ENCODE results near the gene IL34. TPM values are rescaled to one million over a fixed set of nuclear protein-coding genes. Genes with fewer than 3 reads are reported as not detected.

IL34 gene
- total and polyA plus RNA-seq, 2 of the 13 experiments (the other 11 are each of a cell fraction or from before 2014, with no cell fraction given): 1.2 to 1.3 TPM

DNA sequence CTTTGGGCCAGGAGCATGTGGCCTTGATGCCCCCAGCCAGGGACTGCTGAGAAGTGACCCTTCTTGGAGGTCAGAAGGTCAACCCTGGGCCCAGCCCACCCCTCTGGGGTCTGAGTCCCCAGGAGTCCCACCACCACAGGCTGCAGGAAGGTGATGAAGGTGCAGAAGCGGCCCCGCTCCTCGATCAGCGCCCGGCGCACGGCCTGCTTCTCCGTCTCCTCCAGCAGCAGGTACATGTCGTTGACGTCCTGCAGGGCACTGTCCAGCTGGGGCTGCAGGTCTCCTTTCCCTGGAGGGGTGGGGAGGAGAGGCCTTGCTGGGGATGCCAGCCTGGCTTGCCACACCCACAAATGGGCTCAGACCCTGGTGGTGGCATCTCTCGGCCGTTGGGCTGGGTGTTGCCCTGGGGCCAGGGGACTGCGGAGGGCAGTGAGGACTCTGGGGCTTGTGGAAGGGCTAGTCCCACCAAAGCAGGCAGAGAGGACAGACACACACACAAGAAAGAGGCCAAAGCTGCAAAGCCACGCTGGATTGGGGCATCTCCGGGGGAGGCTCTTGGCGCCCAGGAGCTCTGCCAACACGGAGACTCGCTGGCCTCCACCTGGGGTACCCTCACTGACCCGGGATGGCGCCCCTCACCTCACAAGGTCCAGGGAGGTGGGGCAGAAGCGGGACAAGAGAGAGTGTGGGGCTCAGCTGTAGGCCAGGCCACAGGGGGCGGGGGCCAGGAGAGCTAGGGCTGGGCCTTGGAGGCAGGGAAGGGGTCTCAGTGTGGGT is 31.9 kb downstream of the IL34 start (continued):
- TF ChIP-seq, protein P1, sequence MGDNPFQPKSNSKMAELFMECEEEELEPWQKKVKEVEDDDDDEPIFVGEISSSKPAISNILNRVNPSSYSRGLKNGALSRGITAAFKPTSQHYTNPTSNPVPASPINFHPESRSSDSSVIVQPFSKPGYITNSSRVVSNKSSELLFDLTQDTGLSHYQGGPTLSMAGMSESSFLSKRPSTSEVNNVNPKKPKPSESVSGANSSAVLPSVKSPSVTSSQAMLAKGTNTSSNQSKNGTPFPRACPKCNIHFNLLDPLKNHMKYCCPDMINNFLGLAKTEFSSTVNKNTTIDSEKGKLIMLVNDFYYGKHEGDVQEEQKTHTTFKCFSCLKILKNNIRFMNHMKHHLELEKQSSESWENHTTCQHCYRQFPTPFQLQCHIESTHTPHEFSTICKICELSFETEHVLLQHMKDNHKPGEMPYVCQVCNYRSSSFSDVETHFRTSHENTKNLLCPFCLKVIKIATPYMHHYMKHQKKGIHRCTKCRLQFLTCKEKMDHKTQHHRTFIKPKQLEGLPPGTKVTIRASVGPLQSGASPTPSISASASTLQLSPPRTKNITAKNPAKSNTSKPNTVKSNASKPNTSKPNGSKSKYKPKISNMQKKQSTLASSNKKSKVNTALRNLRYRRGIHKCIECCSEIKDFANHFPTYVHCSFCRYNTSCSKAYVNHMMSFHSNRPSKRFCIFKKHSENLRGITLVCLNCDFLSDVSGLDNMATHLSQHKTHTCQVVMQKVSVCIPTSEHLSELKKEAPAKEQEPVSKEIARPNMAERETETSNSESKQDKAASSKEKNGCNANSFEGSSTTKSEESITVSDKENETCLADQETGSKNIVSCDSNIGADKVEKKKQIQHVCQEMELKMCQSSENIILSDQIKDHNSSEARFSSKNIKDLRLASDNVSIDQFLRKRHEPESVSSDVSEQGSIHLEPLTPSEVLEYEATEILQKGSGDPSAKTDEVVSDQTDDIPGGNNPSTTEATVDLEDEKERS (CRISPR knock-in tag; IDR thresholded peaks at IDR 0.05): no peak
- TF ChIP-seq HNRNPL (IDR thresholded peaks at IDR 0.05; ENCODE audit: low read depth, low read length) (peak; percentile 85; the same call in 1 of the 2 replicates), RBM22 (optimal IDR thresholded peaks at IDR 0.05; ENCODE audit: low read length) (peak; percentile 79), MYC (CRISPR knock-in tag; IDR thresholded peaks at IDR 0.05; ENCODE audit: borderline replicate concordance) (0 out of 2 replicates have a peak, but pooled peaks have one; percentile 24), RBFOX2 (IDR thresholded peaks at IDR 0.05; ENCODE audit: low read depth, low read length) (peak; percentile 76), ZFAT (CRISPR knock-in tag; conservative IDR thresholded peaks at IDR 0.05) (no peak), AGO2 (optimal IDR thresholded peaks at IDR 0.05; ENCODE audit: low read depth, low read length) (peak; percentile 88), MEIS2 (CRISPR knock-in tag; IDR thresholded peaks at IDR 0.05) (0 out of 2 replicates have a peak, but pooled peaks have one; percentile 40)
- TF ChIP-seq, protein P2, sequence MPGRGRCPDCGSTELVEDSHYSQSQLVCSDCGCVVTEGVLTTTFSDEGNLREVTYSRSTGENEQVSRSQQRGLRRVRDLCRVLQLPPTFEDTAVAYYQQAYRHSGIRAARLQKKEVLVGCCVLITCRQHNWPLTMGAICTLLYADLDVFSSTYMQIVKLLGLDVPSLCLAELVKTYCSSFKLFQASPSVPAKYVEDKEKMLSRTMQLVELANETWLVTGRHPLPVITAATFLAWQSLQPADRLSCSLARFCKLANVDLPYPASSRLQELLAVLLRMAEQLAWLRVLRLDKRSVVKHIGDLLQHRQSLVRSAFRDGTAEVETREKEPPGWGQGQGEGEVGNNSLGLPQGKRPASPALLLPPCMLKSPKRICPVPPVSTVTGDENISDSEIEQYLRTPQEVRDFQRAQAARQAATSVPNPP (CRISPR knock-in tag; IDR thresholded peaks at IDR 0.05): peak; percentile 44; the same call in 1 of the 2 replicates
- TF ChIP-seq, protein P3, sequence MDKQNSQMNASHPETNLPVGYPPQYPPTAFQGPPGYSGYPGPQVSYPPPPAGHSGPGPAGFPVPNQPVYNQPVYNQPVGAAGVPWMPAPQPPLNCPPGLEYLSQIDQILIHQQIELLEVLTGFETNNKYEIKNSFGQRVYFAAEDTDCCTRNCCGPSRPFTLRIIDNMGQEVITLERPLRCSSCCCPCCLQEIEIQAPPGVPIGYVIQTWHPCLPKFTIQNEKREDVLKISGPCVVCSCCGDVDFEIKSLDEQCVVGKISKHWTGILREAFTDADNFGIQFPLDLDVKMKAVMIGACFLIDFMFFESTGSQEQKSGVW (CRISPR knock-in tag; IDR thresholded peaks at IDR 0.05; ENCODE audit: borderline replicate concordance): 0 out of 2 replicates have a peak, but pooled peaks have one; percentile 52
- TF ChIP-seq, protein P4, sequence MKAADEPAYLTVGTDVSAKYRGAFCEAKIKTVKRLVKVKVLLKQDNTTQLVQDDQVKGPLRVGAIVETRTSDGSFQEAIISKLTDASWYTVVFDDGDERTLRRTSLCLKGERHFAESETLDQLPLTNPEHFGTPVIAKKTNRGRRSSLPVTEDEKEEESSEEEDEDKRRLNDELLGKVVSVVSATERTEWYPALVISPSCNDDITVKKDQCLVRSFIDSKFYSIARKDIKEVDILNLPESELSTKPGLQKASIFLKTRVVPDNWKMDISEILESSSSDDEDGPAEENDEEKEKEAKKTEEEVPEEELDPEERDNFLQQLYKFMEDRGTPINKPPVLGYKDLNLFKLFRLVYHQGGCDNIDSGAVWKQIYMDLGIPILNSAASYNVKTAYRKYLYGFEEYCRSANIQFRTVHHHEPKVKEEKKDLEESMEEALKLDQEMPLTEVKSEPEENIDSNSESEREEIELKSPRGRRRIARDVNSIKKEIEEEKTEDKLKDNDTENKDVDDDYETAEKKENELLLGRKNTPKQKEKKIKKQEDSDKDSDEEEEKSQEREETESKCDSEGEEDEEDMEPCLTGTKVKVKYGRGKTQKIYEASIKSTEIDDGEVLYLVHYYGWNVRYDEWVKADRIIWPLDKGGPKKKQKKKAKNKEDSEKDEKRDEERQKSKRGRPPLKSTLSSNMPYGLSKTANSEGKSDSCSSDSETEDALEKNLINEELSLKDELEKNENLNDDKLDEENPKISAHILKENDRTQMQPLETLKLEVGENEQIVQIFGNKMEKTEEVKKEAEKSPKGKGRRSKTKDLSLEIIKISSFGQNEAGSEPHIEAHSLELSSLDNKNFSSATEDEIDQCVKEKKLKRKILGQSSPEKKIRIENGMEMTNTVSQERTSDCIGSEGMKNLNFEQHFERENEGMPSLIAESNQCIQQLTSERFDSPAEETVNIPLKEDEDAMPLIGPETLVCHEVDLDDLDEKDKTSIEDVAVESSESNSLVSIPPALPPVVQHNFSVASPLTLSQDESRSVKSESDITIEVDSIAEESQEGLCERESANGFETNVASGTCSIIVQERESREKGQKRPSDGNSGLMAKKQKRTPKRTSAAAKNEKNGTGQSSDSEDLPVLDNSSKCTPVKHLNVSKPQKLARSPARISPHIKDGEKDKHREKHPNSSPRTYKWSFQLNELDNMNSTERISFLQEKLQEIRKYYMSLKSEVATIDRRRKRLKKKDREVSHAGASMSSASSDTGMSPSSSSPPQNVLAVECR (CRISPR knock-in tag; IDR thresholded peaks at IDR 0.05; ENCODE audit: borderline replicate concordance): 0 out of 2 replicates have a peak, but pooled peaks have one; percentile 8
- TF ChIP-seq, protein P5, sequence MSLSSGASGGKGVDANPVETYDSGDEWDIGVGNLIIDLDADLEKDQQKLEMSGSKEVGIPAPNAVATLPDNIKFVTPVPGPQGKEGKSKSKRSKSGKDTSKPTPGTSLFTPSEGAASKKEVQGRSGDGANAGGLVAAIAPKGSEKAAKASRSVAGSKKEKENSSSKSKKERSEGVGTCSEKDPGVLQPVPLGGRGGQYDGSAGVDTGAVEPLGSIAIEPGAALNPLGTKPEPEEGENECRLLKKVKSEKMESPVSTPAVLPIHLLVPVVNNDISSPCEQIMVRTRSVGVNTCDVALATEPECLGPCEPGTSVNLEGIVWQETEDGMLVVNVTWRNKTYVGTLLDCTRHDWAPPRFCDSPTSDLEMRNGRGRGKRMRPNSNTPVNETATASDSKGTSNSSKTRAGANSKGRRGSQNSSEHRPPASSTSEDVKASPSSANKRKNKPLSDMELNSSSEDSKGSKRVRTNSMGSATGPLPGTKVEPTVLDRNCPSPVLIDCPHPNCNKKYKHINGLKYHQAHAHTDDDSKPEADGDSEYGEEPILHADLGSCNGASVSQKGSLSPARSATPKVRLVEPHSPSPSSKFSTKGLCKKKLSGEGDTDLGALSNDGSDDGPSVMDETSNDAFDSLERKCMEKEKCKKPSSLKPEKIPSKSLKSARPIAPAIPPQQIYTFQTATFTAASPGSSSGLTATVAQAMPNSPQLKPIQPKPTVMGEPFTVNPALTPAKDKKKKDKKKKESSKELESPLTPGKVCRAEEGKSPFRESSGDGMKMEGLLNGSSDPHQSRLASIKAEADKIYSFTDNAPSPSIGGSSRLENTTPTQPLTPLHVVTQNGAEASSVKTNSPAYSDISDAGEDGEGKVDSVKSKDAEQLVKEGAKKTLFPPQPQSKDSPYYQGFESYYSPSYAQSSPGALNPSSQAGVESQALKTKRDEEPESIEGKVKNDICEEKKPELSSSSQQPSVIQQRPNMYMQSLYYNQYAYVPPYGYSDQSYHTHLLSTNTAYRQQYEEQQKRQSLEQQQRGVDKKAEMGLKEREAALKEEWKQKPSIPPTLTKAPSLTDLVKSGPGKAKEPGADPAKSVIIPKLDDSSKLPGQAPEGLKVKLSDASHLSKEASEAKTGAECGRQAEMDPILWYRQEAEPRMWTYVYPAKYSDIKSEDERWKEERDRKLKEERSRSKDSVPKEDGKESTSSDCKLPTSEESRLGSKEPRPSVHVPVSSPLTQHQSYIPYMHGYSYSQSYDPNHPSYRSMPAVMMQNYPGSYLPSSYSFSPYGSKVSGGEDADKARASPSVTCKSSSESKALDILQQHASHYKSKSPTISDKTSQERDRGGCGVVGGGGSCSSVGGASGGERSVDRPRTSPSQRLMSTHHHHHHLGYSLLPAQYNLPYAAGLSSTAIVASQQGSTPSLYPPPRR (CRISPR knock-in tag; IDR thresholded peaks at IDR 0.05; ENCODE audit: borderline replicate concordance): no peak
